ENCODE measurements around the gene ASCL3.
A peak's percentile ranks its signal among the peaks of the same experiment; 100 is the strongest.
"Not testable (repeated sequence)": the region's sequence is repeated elsewhere in the genome, so short reads cannot be mapped to it uniquely, and the experiment has no call there.

Gene ASCL3

GRCh38 chr11:8911029-8911823 is 31.6 kb downstream of the ASCL3 start, which contains the start of gene AKIP1:
TSS of gene AKIP1 (plus strand) at chr11:8911189. CDS start at chr11:8911450, 261 bp downstream.
- H3K4me1 ChIP-seq (ENCODE audit: control insufficient read depth, insufficient read depth, low read length), result no peaks in the 10 kb centered on the region; the same call in 1 of the 2 replicates
- peak; percentile 87 for DNase-seq (ENCODE audit: low read depth, low spot score)
- H3K27me3 ChIP-seq (ENCODE audit: control insufficient read depth, insufficient read depth, low read length), result no peaks in the 10 kb centered on the region
- H3K27ac ChIP-seq (ENCODE audit: low read length), result no peak within 1 kb of the TSS
- no peaks in the 10 kb centered on the region for H3K36me3 ChIP-seq (ENCODE audit: control insufficient read depth, insufficient read depth, low read length)
- H3K4me3 ChIP-seq (ENCODE audit: low read length), result peak within 1 kb of the TSS; percentile 58
- no CpG with 5 or more reads among the region's 68 CpGs for WGBS (ENCODE audit: insufficient coverage, insufficient read length)
- no peaks in the 10 kb centered on the region for H3K9me3 ChIP-seq (ENCODE audit: control insufficient read depth, insufficient read depth, low read length)

- H3K36me3 ChIP-seq (ENCODE audit: control insufficient read depth, insufficient read depth, low read length), result no peaks in the 10 kb centered on the region
- H3K27me3 ChIP-seq (ENCODE audit: control insufficient read depth, insufficient read depth, low read length), result no peaks in the 10 kb centered on the region
- no peak for DNase-seq (ENCODE audit: low read depth, low spot score)
- no peaks in the 10 kb centered on the region; the same call in 1 of the 2 replicates for H3K4me1 ChIP-seq (ENCODE audit: control insufficient read depth, insufficient read depth, low read length)
- peak overlapping the region; percentile 36; the same call in 1 of the 2 replicates for H3K4me3 ChIP-seq (ENCODE audit: low read length)
- no peak overlapping the region for H3K27ac ChIP-seq (ENCODE audit: low read length)
- WGBS (ENCODE audit: insufficient coverage, insufficient read length), result no CpG with 5 or more reads among the region's 19 CpGs
- H3K9me3 ChIP-seq (ENCODE audit: control insufficient read depth, insufficient read depth, low read length), result no peaks in the 10 kb centered on the region
Observed at GRCh38 chr11:8910649-8911026, 32.2 kb downstream of the ASCL3 start.

GRCh38 chr11:8908099-8908498 is 34.7 kb downstream of the ASCL3 start:
- Histone ChIP-seq H3K4me3 (ENCODE audit: low read length) (no peak overlapping the region), H3K27ac (ENCODE audit: low read length) (no peak overlapping the region), H3K9me3 (ENCODE audit: control insufficient read depth, insufficient read depth, low read length) (no peaks in the 10 kb centered on the region), H3K4me1 (ENCODE audit: control insufficient read depth, insufficient read depth, low read length) (no peaks in the 10 kb centered on the region; the same call in 1 of the 2 replicates), H3K36me3 (ENCODE audit: control insufficient read depth, insufficient read depth, low read length) (no peaks in the 10 kb centered on the region), H3K27me3 (ENCODE audit: control insufficient read depth, insufficient read depth, low read length) (no peaks in the 10 kb centered on the region)
- no peak for DNase-seq (ENCODE audit: low read depth, low spot score)

GRCh38 chr11:8907116-8907515 is 35.7 kb downstream of the ASCL3 start:
- no CpG with 5 or more reads among the region's 1 CpG for WGBS (ENCODE audit: insufficient coverage, insufficient read length)
- H3K4me1 ChIP-seq (ENCODE audit: control insufficient read depth, insufficient read depth, low read length), result no peaks in the 10 kb centered on the region
- no peak for DNase-seq (ENCODE audit: low read depth, low spot score)
- no peaks in the 10 kb centered on the region for H3K9me3 ChIP-seq (ENCODE audit: control insufficient read depth, insufficient read depth, low read length)
- no peak overlapping the region for H3K27ac ChIP-seq (ENCODE audit: low read length)
- no peaks in the 10 kb centered on the region for H3K36me3 ChIP-seq (ENCODE audit: control insufficient read depth, insufficient read depth, low read length)
- no peak overlapping the region for H3K4me3 ChIP-seq (ENCODE audit: low read length)
- no peaks in the 10 kb centered on the region for H3K27me3 ChIP-seq (ENCODE audit: control insufficient read depth, insufficient read depth, low read length)

- no CpG with 5 or more reads among the region's 5 CpGs for WGBS (ENCODE audit: insufficient coverage, insufficient read length)
- H3K27me3 ChIP-seq (ENCODE audit: control insufficient read depth, insufficient read depth, low read length), result no peaks in the 10 kb centered on the region
- H3K9me3 ChIP-seq (ENCODE audit: control insufficient read depth, insufficient read depth, low read length), result no peaks in the 10 kb centered on the region
- H3K36me3 ChIP-seq (ENCODE audit: control insufficient read depth, insufficient read depth, low read length), result no peaks in the 10 kb centered on the region
- H3K4me1 ChIP-seq (ENCODE audit: control insufficient read depth, insufficient read depth, low read length), result no peaks in the 10 kb centered on the region
- no peak for DNase-seq (ENCODE audit: low read depth, low spot score)
- no peak overlapping the region for H3K4me3 ChIP-seq (ENCODE audit: low read length)
- no peak overlapping the region for H3K27ac ChIP-seq (ENCODE audit: low read length)
Observed at GRCh38 chr11:8905528-8906165, 37.2 kb downstream of the ASCL3 start.

- H3K36me3 ChIP-seq (ENCODE audit: control insufficient read depth, insufficient read depth, low read length), result no peaks in the 10 kb centered on the region
- H3K4me1 ChIP-seq (ENCODE audit: control insufficient read depth, insufficient read depth, low read length), result no peaks in the 10 kb centered on the region
- H3K27me3 ChIP-seq (ENCODE audit: control insufficient read depth, insufficient read depth, low read length), result no peaks in the 10 kb centered on the region
- H3K9me3 ChIP-seq (ENCODE audit: control insufficient read depth, insufficient read depth, low read length), result no peaks in the 10 kb centered on the region
- no peak overlapping the region for H3K27ac ChIP-seq (ENCODE audit: low read length)
- no peak overlapping the region for H3K4me3 ChIP-seq (ENCODE audit: low read length)
- DNase-seq (ENCODE audit: low read depth, low spot score), result no peak
Observed at GRCh38 chr11:8899119-8899753, 43.6 kb downstream of the ASCL3 start.

- H3K27ac ChIP-seq (ENCODE audit: low read length); H3K9me3 ChIP-seq (ENCODE audit: control insufficient read depth, insufficient read depth, low read length); H3K27me3 ChIP-seq (ENCODE audit: control insufficient read depth, insufficient read depth, low read length); H3K4me3 ChIP-seq (ENCODE audit: low read length); H3K4me1 ChIP-seq (ENCODE audit: control insufficient read depth, insufficient read depth, low read length); DNase-seq (ENCODE audit: low read depth, low spot score); H3K36me3 ChIP-seq (ENCODE audit: control insufficient read depth, insufficient read depth, low read length): not testable (repeated sequence)
- no CpG with 5 or more reads among the region's 2 CpGs for WGBS (ENCODE audit: insufficient coverage, insufficient read length)
Observed at GRCh38 chr11:8891185-8891584, 51.6 kb downstream of the ASCL3 start.

All from iPS DF 6.9 (cell line).